ENCODE data around the gene YPEL3.

The YPEL3 gene

DNA sequence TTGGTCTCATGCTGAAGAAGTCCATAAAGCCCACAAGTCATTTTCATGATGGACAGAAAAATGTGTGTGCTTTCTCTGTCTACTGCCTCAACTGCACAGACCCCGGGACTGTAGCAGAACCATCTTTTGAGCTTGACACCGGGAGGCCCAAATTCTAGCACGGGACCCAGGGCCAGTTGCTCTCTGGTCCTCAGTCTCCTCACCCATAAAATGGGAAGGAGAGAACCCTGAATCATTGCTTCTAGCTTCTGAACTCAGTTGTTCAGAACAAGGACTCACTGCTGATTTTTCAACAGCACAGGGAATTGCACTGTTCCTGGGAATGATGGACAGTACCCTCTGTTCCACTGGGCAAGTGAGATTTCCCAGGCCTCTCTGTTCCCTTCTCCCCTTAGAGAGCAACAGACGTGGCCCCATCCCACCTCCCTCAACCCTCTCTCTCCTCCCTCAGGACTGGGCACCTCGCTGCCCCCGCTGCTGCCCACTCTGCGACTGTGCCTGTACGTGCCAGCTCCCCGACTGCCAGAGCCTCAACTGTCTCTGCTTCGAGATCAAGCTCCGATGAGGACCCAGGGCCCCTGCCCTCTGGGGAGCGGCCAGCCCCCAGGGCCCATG, 32.6 kb downstream of the YPEL3 start:
- no peak for DNase-seq (ENCODE audit: low read depth in 1 of 2, low spot score in 1 of 2)
- TF ChIP-seq SPI1 (IDR thresholded peaks at IDR 0.05; ENCODE audit: borderline replicate concordance, low read depth) = no peak
- no peak for TF ChIP-seq GABPA (IDR thresholded peaks at IDR 0.05; ENCODE audit: low read depth)
- TF ChIP-seq, protein P1, sequence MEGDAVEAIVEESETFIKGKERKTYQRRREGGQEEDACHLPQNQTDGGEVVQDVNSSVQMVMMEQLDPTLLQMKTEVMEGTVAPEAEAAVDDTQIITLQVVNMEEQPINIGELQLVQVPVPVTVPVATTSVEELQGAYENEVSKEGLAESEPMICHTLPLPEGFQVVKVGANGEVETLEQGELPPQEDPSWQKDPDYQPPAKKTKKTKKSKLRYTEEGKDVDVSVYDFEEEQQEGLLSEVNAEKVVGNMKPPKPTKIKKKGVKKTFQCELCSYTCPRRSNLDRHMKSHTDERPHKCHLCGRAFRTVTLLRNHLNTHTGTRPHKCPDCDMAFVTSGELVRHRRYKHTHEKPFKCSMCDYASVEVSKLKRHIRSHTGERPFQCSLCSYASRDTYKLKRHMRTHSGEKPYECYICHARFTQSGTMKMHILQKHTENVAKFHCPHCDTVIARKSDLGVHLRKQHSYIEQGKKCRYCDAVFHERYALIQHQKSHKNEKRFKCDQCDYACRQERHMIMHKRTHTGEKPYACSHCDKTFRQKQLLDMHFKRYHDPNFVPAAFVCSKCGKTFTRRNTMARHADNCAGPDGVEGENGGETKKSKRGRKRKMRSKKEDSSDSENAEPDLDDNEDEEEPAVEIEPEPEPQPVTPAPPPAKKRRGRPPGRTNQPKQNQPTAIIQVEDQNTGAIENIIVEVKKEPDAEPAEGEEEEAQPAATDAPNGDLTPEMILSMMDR (IDR thresholded peaks at IDR 0.05; ENCODE audit: insufficient read depth, low read length) = no peak
- TF ChIP-seq, protein P2, sequence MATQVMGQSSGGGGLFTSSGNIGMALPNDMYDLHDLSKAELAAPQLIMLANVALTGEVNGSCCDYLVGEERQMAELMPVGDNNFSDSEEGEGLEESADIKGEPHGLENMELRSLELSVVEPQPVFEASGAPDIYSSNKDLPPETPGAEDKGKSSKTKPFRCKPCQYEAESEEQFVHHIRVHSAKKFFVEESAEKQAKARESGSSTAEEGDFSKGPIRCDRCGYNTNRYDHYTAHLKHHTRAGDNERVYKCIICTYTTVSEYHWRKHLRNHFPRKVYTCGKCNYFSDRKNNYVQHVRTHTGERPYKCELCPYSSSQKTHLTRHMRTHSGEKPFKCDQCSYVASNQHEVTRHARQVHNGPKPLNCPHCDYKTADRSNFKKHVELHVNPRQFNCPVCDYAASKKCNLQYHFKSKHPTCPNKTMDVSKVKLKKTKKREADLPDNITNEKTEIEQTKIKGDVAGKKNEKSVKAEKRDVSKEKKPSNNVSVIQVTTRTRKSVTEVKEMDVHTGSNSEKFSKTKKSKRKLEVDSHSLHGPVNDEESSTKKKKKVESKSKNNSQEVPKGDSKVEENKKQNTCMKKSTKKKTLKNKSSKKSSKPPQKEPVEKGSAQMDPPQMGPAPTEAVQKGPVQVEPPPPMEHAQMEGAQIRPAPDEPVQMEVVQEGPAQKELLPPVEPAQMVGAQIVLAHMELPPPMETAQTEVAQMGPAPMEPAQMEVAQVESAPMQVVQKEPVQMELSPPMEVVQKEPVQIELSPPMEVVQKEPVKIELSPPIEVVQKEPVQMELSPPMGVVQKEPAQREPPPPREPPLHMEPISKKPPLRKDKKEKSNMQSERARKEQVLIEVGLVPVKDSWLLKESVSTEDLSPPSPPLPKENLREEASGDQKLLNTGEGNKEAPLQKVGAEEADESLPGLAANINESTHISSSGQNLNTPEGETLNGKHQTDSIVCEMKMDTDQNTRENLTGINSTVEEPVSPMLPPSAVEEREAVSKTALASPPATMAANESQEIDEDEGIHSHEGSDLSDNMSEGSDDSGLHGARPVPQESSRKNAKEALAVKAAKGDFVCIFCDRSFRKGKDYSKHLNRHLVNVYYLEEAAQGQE (IDR thresholded peaks at IDR 0.05; ENCODE audit: insufficient replicate concordance, low read depth) = no peak
- no peak for TF ChIP-seq POLR2AphosphoS5 (IDR thresholded peaks at IDR 0.05; ENCODE audit: low read depth)
- Histone ChIP-seq H3K27me3 (ENCODE audit: insufficient read depth, poor library complexity, severe bottlenecking) (no peaks in the 10 kb centered on the region), H3K27ac (replicated peaks) (peak overlapping the region; percentile 94), H3K4me3 (replicated peaks; ENCODE audit: insufficient read depth, low read length) (peak overlapping the region; percentile 58)

DNA sequence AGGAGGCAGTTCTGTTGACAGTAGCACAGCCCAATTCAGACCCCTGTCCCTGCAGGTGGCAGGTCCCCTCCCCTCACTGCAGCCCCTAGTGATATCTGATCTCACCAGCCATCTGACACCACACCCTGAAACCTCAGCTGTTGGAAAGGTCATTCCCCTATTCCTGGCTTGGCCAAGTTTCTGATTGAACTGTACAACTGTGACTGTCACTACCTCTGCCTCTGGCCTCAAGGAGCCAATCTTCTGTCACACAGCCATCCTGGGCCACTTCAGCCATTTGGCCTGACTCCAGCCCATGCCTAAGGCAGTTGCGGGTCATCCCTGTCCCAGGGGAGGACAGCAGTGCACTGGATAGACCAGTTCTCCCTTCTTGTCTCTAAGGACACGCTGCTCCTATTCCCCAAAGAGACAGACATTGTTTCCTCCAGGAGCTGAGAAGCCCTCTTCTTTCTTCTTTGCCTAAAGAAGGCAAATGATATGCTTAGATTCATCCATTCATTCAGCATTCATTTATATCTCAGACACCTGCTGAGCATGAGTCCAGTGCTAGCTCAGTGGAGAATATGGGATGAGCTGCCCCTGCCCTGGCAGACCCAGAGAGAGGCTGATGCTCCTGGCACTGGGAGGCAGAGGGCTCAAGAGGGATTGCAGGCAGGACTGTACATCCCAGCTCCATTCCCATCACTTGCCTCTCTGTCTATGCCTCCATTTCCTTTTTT, 35.0 kb downstream of the YPEL3 start:
- no peak for DNase-seq (ENCODE audit: low read depth in 1 of 2, low spot score in 1 of 2)
- Histone ChIP-seq H3K27ac (replicated peaks) (no peak overlapping the region), H3K4me3 (replicated peaks; ENCODE audit: insufficient read depth, low read length) (no peak overlapping the region), H3K27me3 (ENCODE audit: insufficient read depth, poor library complexity, severe bottlenecking) (no peaks in the 10 kb centered on the region)
- TF ChIP-seq, protein P1 (IDR thresholded peaks at IDR 0.05; ENCODE audit: insufficient read depth, low read length) = no peak
- no peak for TF ChIP-seq GABPA (IDR thresholded peaks at IDR 0.05; ENCODE audit: low read depth)
- no peak for TF ChIP-seq POLR2AphosphoS5 (IDR thresholded peaks at IDR 0.05; ENCODE audit: low read depth)
- TF ChIP-seq, protein P2 (IDR thresholded peaks at IDR 0.05; ENCODE audit: insufficient replicate concordance, low read depth) = no peak
- no peak for TF ChIP-seq SPI1 (IDR thresholded peaks at IDR 0.05; ENCODE audit: borderline replicate concordance, low read depth)

DNA sequence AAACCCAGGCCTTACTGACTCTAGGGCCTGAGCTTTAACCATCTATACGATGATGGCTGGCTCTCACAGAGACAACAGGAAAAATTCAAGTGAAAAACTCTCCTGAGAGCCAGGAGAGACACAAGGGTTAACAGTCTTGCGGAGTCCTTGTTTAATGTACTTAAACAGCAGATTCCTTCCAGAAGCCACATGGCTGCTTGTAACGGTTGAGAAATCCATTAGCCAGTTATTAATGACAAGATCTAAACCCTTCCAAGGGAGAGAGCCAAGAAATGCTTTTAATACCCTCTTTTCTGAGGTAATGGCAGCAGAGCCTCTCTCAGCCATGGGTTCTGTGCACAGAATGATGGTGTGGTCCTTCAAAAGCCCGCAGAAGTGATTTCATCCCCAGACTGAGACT, 35.7 kb downstream of the YPEL3 start:
- H3K4me3 ChIP-seq (replicated peaks; ENCODE audit: insufficient read depth, low read length) = no peak overlapping the region
- no peak overlapping the region for H3K27ac ChIP-seq (replicated peaks)
- H3K27me3 ChIP-seq (ENCODE audit: insufficient read depth, poor library complexity, severe bottlenecking) = no peaks in the 10 kb centered on the region
- no peak for DNase-seq (ENCODE audit: low read depth in 1 of 2, low spot score in 1 of 2)
- TF ChIP-seq POLR2AphosphoS5 (IDR thresholded peaks at IDR 0.05; ENCODE audit: low read depth) (no peak), GABPA (IDR thresholded peaks at IDR 0.05; ENCODE audit: low read depth) (no peak), SPI1 (IDR thresholded peaks at IDR 0.05; ENCODE audit: borderline replicate concordance, low read depth) (no peak)
- TF ChIP-seq, protein P2 (IDR thresholded peaks at IDR 0.05; ENCODE audit: insufficient replicate concordance, low read depth) = no peak
- TF ChIP-seq, protein P1 (IDR thresholded peaks at IDR 0.05; ENCODE audit: insufficient read depth, low read length) = no peak

Data from HL-60 (cell line).